ENCODE results near the gene SLC25A21. TPM values are rescaled to one million over a fixed set of nuclear protein-coding genes. Genes with fewer than 3 reads are reported as not detected.
A peak's percentile ranks its signal among the peaks of the same experiment; 100 is the strongest.

The SLC25A21 gene
- total and polyA plus RNA-seq, 7 donors, result 0.07 to 0.37 (median 0.18) TPM; not detected in 1

- intact Hi-C loops (cut with DNase I), result loop anchor here in 1 of 2 donors (10.0 kb wide), 1 partner anchor 154 kb away; no protein-coding TSS in a partner anchor
- ATAC-seq, result no peak
- no peak overlapping the region for H3K4me3 ChIP-seq
- DNase-seq, result no peak
- H3K4me1 ChIP-seq, result peaks cover 21% of the 10 kb centered on the region
- TF ChIP-seq CTCF (IDR thresholded peaks at IDR 0.05), result no peak
- H3K9me3 ChIP-seq, result no peaks in the 10 kb centered on the region
- H3K36me3 ChIP-seq (ENCODE audit: insufficient read depth in 1 of 2, low read depth in 1 of 2), result no peaks in the 10 kb centered on the region
- no peak overlapping the region for H3K27ac ChIP-seq
- WGBS, 3 donors, result 9 to 14% (median 13%) methylated on average over 35 of the region's 35 CpGs
- peaks cover 0 to 100% (median 67%) of the 10 kb centered on the region in 3 donors for H3K27me3 ChIP-seq (ENCODE audit: insufficient read depth in 3 of 3, low read length in 2 of 3)
These were observed 513.2 kb downstream of the SLC25A21 start for GRCh38 chr14:36659010-36659821.

- 8 to 11% (median 10%) methylated on average over 54 to 55 of the region's 55 CpGs for WGBS, 3 donors
- no peak overlapping the region for H3K27ac ChIP-seq
- peak overlapping the region; percentile 60 for H3K4me3 ChIP-seq
- TF ChIP-seq CTCF (IDR thresholded peaks at IDR 0.05), result no peak
- no peaks in the 10 kb centered on the region for H3K36me3 ChIP-seq (ENCODE audit: insufficient read depth in 1 of 2, low read depth in 1 of 2)
- peaks cover 14% of the 10 kb centered on the region for H3K4me1 ChIP-seq
- intact Hi-C loops (cut with DNase I), result loop anchor here in 1 of 2 donors (10.0 kb wide), 1 partner anchor 154 kb away; no protein-coding TSS in a partner anchor
- DNase-seq (no peak), ATAC-seq (no peak)
- H3K9me3 ChIP-seq, result no peaks in the 10 kb centered on the region
- H3K27me3 ChIP-seq (ENCODE audit: insufficient read depth in 3 of 3, low read length in 2 of 3), result peaks cover 0 to 100% (median 66%) of the 10 kb centered on the region in 3 donors
These were observed 514.0 kb downstream of the SLC25A21 start for GRCh38 chr14:36658123-36659009.

GRCh38 chr14:36657399-36658122 lies 514.8 kb downstream of the SLC25A21 start:
- Histone ChIP-seq H3K36me3 (ENCODE audit: insufficient read depth in 1 of 2, low read depth in 1 of 2) (no peaks in the 10 kb centered on the region), H3K4me1 (peaks cover 6% of the 10 kb centered on the region), H3K27me3 (ENCODE audit: insufficient read depth in 3 of 3, low read length in 2 of 3) (peaks cover 5 to 100% (median 62%) of the 10 kb centered on the region in 3 donors), H3K9me3 (no peaks in the 10 kb centered on the region), H3K4me3 (peak overlapping the region; percentile 60), H3K27ac (no peak overlapping the region)
- intact Hi-C loops (cut with DNase I), result loop anchor here in 1 of 2 donors (10.0 kb wide), 1 partner anchor 153 kb away; no protein-coding TSS in a partner anchor
- DNase-seq (no peak), ATAC-seq (peak; percentile 12 to 32 (median 28))
- WGBS, 3 donors, result 2% methylated on average over 37 to 55 of the region's 55 CpGs
- no peak for TF ChIP-seq CTCF (IDR thresholded peaks at IDR 0.05)

- TF ChIP-seq CTCF (IDR thresholded peaks at IDR 0.05), result no peak
- Histone ChIP-seq H3K4me3 (peak overlapping the region; percentile 60), H3K27ac (no peak overlapping the region), H3K36me3 (ENCODE audit: insufficient read depth in 1 of 2, low read depth in 1 of 2) (no peaks in the 10 kb centered on the region), H3K9me3 (no peaks in the 10 kb centered on the region), H3K4me1 (no peaks in the 10 kb centered on the region), H3K27me3 (ENCODE audit: insufficient read depth in 3 of 3, low read length in 2 of 3) (peaks cover 5 to 100% (median 57%) of the 10 kb centered on the region in 3 donors)
- intact Hi-C loops (cut with DNase I), result loop anchor here in 1 of 2 donors (10.0 kb wide), 1 partner anchor 152 kb away; no protein-coding TSS in a partner anchor
- WGBS, 3 donors, result 8 to 12% (median 10%) methylated on average over 31 of the region's 31 CpGs
- peak in 2 of 4 donors; percentile 20 to 43 for ATAC-seq
- DNase-seq, result peak in 1 of 2 donors; percentile 75
These were observed 515.6 kb downstream of the SLC25A21 start for GRCh38 chr14:36656687-36657398.

All from psoas muscle (tissue), 8 donors.